ENCODE results near the gene PRKCA. TPM values are rescaled to one million over a fixed set of nuclear protein-coding genes. Genes with fewer than 3 reads are reported as not detected.

Gene PRKCA
- total and polyA plus RNA-seq, 2 of the 13 experiments (the other 11 are each of a cell fraction or from before 2014, with no cell fraction given) = 18.5 to 21.5 TPM

DNA sequence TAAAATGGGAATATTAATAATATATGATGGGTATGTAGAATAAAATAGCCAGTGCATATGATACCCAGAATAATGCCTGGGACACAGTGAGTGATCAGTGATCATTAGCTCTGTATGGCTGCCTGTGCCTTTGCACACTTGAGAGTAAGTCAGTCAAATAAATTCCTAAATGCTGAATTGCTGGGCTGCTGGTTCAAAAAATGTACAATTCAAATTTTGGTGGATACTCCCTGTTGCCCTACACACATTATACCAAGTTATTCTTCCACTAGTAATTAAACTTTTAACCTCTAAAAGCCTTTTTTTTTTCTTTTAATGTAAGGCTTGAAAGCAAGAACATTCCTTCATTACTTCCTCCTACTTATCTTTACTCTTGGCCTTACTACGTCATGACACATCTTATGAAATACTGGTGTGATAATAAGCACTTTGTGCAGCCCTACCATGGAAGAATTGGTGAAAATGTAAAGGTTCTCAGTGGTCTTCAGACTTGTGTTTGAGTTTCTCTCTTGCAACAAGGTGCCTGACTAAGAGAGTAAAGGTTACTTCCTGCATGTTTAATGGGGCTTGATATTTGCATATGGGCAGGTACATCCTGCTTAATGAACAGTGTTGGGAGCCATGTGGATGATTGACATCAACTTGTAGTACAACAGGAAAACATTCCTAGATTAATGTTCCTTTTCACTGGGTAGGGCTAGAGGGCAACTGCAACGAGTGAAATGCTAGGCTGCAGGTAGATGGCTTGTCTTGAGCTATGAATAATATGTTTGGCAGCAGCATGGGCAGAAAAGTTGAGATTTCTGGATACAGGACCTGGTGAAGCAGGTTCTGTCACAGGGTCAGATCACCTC is 84.3 kb downstream of the PRKCA start (continued):
- TF ChIP-seq, protein P1, sequence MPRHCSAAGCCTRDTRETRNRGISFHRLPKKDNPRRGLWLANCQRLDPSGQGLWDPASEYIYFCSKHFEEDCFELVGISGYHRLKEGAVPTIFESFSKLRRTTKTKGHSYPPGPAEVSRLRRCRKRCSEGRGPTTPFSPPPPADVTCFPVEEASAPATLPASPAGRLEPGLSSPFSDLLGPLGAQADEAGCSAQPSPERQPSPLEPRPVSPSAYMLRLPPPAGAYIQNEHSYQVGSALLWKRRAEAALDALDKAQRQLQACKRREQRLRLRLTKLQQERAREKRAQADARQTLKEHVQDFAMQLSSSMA (CRISPR knock-in tag; IDR thresholded peaks at IDR 0.05) = no peak
- TF ChIP-seq, protein P2, sequence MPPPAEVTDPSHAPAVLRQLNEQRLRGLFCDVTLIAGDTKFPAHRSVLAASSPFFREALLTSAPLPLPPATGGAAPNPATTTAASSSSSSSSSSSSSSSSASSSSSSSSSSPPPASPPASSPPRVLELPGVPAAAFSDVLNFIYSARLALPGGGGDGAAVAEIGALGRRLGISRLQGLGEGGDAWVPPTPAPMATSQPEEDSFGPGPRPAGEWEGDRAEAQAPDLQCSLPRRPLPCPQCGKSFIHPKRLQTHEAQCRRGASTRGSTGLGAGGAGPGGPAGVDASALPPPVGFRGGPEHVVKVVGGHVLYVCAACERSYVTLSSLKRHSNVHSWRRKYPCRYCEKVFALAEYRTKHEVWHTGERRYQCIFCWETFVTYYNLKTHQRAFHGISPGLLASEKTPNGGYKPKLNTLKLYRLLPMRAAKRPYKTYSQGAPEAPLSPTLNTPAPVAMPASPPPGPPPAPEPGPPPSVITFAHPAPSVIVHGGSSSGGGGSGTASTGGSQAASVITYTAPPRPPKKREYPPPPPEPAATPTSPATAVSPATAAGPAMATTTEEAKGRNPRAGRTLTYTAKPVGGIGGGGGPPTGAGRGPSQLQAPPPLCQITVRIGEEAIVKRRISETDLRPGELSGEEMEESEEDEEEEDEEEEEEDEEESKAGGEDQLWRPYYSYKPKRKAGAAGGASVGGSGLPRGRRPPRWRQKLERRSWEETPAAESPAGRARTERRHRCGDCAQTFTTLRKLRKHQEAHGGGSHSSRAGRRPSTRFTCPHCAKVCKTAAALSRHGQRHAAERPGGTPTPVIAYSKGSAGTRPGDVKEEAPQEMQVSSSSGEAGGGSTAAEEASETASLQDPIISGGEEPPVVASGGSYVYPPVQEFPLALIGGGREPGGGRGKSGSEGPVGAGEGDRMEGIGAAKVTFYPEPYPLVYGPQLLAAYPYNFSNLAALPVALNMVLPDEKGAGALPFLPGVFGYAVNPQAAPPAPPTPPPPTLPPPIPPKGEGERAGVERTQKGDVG (CRISPR knock-in tag; IDR thresholded peaks at IDR 0.05; ENCODE audit: borderline replicate concordance) = no peak
- no peak for TF ChIP-seq ZFP41 (CRISPR knock-in tag; IDR thresholded peaks at IDR 0.05; ENCODE audit: borderline replicate concordance)
- no peak for TF ChIP-seq FOXA1 (IDR thresholded peaks at IDR 0.05)
- TF ChIP-seq FOXA1 (CRISPR knock-in tag; IDR thresholded peaks at IDR 0.05) = peak; percentile 37; the same call in 1 of the 2 replicates
- TF ChIP-seq, protein P3, sequence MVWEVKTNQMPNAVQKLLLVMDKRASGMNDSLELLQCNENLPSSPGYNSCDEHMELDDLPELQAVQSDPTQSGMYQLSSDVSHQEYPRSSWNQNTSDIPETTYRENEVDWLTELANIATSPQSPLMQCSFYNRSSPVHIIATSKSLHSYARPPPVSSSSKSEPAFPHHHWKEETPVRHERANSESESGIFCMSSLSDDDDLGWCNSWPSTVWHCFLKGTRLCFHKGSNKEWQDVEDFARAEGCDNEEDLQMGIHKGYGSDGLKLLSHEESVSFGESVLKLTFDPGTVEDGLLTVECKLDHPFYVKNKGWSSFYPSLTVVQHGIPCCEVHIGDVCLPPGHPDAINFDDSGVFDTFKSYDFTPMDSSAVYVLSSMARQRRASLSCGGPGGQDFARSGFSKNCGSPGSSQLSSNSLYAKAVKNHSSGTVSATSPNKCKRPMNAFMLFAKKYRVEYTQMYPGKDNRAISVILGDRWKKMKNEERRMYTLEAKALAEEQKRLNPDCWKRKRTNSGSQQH (CRISPR knock-in tag; IDR thresholded peaks at IDR 0.05; ENCODE audit: low read depth) = no peak
- TF ChIP-seq, protein P4, sequence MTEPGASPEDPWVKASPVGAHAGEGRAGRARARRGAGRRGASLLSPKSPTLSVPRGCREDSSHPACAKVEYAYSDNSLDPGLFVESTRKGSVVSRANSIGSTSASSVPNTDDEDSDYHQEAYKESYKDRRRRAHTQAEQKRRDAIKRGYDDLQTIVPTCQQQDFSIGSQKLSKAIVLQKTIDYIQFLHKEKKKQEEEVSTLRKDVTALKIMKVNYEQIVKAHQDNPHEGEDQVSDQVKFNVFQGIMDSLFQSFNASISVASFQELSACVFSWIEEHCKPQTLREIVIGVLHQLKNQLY (CRISPR knock-in tag; IDR thresholded peaks at IDR 0.05) = no peak
- TF ChIP-seq FOXK1 (CRISPR knock-in tag; IDR thresholded peaks at IDR 0.05; ENCODE audit: borderline replicate concordance, low read depth) = no peak
- TF ChIP-seq, protein P5, sequence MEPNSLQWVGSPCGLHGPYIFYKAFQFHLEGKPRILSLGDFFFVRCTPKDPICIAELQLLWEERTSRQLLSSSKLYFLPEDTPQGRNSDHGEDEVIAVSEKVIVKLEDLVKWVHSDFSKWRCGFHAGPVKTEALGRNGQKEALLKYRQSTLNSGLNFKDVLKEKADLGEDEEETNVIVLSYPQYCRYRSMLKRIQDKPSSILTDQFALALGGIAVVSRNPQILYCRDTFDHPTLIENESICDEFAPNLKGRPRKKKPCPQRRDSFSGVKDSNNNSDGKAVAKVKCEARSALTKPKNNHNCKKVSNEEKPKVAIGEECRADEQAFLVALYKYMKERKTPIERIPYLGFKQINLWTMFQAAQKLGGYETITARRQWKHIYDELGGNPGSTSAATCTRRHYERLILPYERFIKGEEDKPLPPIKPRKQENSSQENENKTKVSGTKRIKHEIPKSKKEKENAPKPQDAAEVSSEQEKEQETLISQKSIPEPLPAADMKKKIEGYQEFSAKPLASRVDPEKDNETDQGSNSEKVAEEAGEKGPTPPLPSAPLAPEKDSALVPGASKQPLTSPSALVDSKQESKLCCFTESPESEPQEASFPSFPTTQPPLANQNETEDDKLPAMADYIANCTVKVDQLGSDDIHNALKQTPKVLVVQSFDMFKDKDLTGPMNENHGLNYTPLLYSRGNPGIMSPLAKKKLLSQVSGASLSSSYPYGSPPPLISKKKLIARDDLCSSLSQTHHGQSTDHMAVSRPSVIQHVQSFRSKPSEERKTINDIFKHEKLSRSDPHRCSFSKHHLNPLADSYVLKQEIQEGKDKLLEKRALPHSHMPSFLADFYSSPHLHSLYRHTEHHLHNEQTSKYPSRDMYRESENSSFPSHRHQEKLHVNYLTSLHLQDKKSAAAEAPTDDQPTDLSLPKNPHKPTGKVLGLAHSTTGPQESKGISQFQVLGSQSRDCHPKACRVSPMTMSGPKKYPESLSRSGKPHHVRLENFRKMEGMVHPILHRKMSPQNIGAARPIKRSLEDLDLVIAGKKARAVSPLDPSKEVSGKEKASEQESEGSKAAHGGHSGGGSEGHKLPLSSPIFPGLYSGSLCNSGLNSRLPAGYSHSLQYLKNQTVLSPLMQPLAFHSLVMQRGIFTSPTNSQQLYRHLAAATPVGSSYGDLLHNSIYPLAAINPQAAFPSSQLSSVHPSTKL (CRISPR knock-in tag; IDR thresholded peaks at IDR 0.05) = peak; percentile 11; the same call in 1 of the 2 replicates
- no peak for TF ChIP-seq ZMYM4 (CRISPR knock-in tag; IDR thresholded peaks at IDR 0.05)
- no peak for TF ChIP-seq JUNB (CRISPR knock-in tag; IDR thresholded peaks at IDR 0.05; ENCODE audit: borderline replicate concordance)
- no peak for TF ChIP-seq PTBP1 (IDR thresholded peaks at IDR 0.05; ENCODE audit: low read depth, low read length, poor library complexity, severe bottlenecking)
- TF ChIP-seq ZNF841 (CRISPR knock-in tag; IDR thresholded peaks at IDR 0.05; ENCODE audit: borderline replicate concordance) = no peak
- peak; percentile 84; the same call in 1 of the 2 replicates for TF ChIP-seq ETV5 (CRISPR knock-in tag; IDR thresholded peaks at IDR 0.05; ENCODE audit: borderline replicate concordance)
- no peak for TF ChIP-seq ZNF326 (CRISPR knock-in tag; IDR thresholded peaks at IDR 0.05; ENCODE audit: borderline replicate concordance)
- TF ChIP-seq, protein P6, sequence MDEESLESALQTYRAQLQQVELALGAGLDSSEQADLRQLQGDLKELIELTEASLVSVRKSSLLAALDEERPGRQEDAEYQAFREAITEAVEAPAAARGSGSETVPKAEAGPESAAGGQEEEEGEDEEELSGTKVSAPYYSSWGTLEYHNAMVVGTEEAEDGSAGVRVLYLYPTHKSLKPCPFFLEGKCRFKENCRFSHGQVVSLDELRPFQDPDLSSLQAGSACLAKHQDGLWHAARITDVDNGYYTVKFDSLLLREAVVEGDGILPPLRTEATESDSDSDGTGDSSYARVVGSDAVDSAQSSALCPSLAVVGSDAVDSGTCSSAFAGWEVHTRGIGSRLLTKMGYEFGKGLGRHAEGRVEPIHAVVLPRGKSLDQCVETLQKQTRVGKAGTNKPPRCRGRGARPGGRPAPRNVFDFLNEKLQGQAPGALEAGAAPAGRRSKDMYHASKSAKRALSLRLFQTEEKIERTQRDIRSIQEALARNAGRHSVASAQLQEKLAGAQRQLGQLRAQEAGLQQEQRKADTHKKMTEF (CRISPR knock-in tag; IDR thresholded peaks at IDR 0.05) = 0 out of 2 replicates have a peak, but pooled peaks have one; percentile 14
- no peak for TF ChIP-seq ONECUT2 (CRISPR knock-in tag; IDR thresholded peaks at IDR 0.05)

Measured in HepG2 (cell line).